CD14-positive monocyte (primary cell): ENCODE results near the gene IL6R. TPM values are rescaled to one million over a fixed set of nuclear protein-coding genes. Genes with fewer than 3 reads are reported as not detected.

Source experiments
- DNase-seq, 3 donors: peaks; one replicate each; pipeline ENCODE4 v3.0.0-alpha.2; 2011 to 2022
- H2AFZ ChIP-seq: 2 replicates; pipeline ENCODE4 v1.6.0; 2012; ENCODE audit warnings: mild to moderate bottlenecking, low read depth, low read length, inconsistent platforms; ENCODE audit not compliant: insufficient read depth, poor library complexity, severe bottlenecking
- H3K27ac ChIP-seq, 2 donors: 1 replicate in 1 of 2; 2 replicates in 1 of 2; pipeline ENCODE4 v1.5.1; 2012 to 2013; ENCODE audit warnings: low read length in 2 of 2, control low read depth in 1 of 2, inconsistent platforms in 1 of 2, low read depth in 1 of 2, mild to moderate bottlenecking in 1 of 2
- H3K27me3 ChIP-seq, 2 donors: one replicate each; pipeline versions ENCODE4 v1.6.0 to v1.6.1; 2011 to 2013; ENCODE audit warnings: low read length in 2 of 2; ENCODE audit not compliant: control insufficient read depth in 2 of 2, insufficient read depth in 2 of 2
- H3K36me3 ChIP-seq, 2 donors: replicated peaks in 1 of 2; 1 replicate in 1 of 2; 2 replicates in 1 of 2; pipeline versions ENCODE4 v1.5.1 to v1.6.1; 2012 to 2013; ENCODE audit warnings: low read length in 2 of 2, control low read depth in 1 of 2, inconsistent platforms in 1 of 2, mild to moderate bottlenecking in 1 of 2; ENCODE audit not compliant: insufficient read depth in 2 of 2, control insufficient read depth in 1 of 2
- H3K4me1 ChIP-seq, 2 donors: 1 replicate in 1 of 2; 2 replicates in 1 of 2; pipeline versions ENCODE4 v1.5.1 to v1.6.1; 2012 to 2013; ENCODE audit warnings: low read length in 2 of 2, control low read depth in 1 of 2, inconsistent platforms in 1 of 2, mild to moderate bottlenecking in 1 of 2, moderate library complexity in 1 of 2; ENCODE audit not compliant: insufficient read depth in 2 of 2, control insufficient read depth in 1 of 2
- H3K4me2 ChIP-seq: replicated peaks from 2 replicates; pipeline ENCODE3; 2012; ENCODE audit warnings: low read length, moderate library complexity, mild to moderate bottlenecking; ENCODE audit not compliant: poor library complexity, severe bottlenecking; ENCODE audit errors: extremely low read depth
- H3K4me3 ChIP-seq, 3 experiments: fragments of 200-600 bp in 1 of 3; sonication (generic) in 1 of 3; replicated peaks in 1 of 3; 1 replicate in 2 of 3; 2 replicates in 1 of 3; pipeline ENCODE4 v1.5.1; 2011 to 2013; ENCODE audit warnings: low read length in 3 of 3, mild to moderate bottlenecking in 3 of 3, control low read depth in 2 of 3, low read depth in 2 of 3, inconsistent platforms in 1 of 3, moderate library complexity in 1 of 3
- H3K79me2 ChIP-seq: 2 replicates; pipeline ENCODE4 v1.6.0; 2012; ENCODE audit warnings: mild to moderate bottlenecking, control low read depth, inconsistent platforms, low read length, moderate library complexity; ENCODE audit not compliant: insufficient read depth
- H3K9ac ChIP-seq: 2 replicates; pipeline ENCODE4 v1.6.0; 2017; ENCODE audit warnings: low read length, mild to moderate bottlenecking; ENCODE audit not compliant: insufficient read depth, poor library complexity, severe bottlenecking
- H3K9me3 ChIP-seq, 2 donors: replicated peaks in 1 of 2; 1 replicate in 1 of 2; 2 replicates in 1 of 2; pipeline versions ENCODE4 v1.5.1 to v1.6.1; 2012 to 2013; ENCODE audit warnings: low read length in 2 of 2, control low read depth in 1 of 2; ENCODE audit not compliant: control insufficient read depth in 1 of 2, insufficient read depth in 1 of 2
- H4K20me1 ChIP-seq: 2 replicates; pipeline ENCODE4 v1.6.0; 2012; ENCODE audit warnings: mild to moderate bottlenecking, low read length, control low read depth, moderate library complexity; ENCODE audit not compliant: insufficient read depth
- H3K27ac Mint-ChIP-seq, 7 donors: one replicate each; pipeline ENCODE4 v1.8.0; 2020; ENCODE audit warnings: mild to moderate bottlenecking in 7 of 7, mixed read lengths in 7 of 7, moderate library complexity in 6 of 7, inconsistent platforms in 2 of 7
- H3K27me3 Mint-ChIP-seq, 3 donors: one replicate each; pipeline ENCODE4 v1.8.0; 2021 to 2022; ENCODE audit warnings: low read depth in 3 of 3, mild to moderate bottlenecking in 3 of 3, mixed read lengths in 3 of 3, moderate library complexity in 3 of 3, inconsistent platforms in 1 of 3
- H3K36me3 Mint-ChIP-seq, 2 donors: one replicate each; pipeline ENCODE4 v1.8.0; 2020; ENCODE audit warnings: mixed read lengths in 2 of 2, inconsistent platforms in 1 of 2, mild to moderate bottlenecking in 1 of 2
- H3K4me1 Mint-ChIP-seq: one replicate; pipeline ENCODE4 v1.8.0; 2020; ENCODE audit warnings: mild to moderate bottlenecking, mixed read lengths
- H3K4me3 Mint-ChIP-seq, 2 donors: one replicate each; pipeline ENCODE4 v1.8.0; 2020; ENCODE audit warnings: mild to moderate bottlenecking in 2 of 2, mixed read lengths in 2 of 2, moderate library complexity in 1 of 2
- H3K9me3 Mint-ChIP-seq, 7 donors: one replicate each; pipeline ENCODE4 v1.8.0; 2020 to 2022; ENCODE audit warnings: mixed read lengths in 7 of 7, mild to moderate bottlenecking in 6 of 7, moderate library complexity in 6 of 7, inconsistent platforms in 2 of 7
- CTCF ChIP-seq: fragments of 200-600 bp; IDR thresholded peaks from one replicate; pipeline ENCODE4 v1.8.0; 2022; ENCODE audit warnings: antibody characterized with exemption, mild to moderate bottlenecking
- WGBS: methylation state at CpG from one replicate; pipeline ENCODE4 v1.1.5; 2013; ENCODE audit warnings: missing lambda C conversion rate; ENCODE audit not compliant: insufficient coverage; 5-methylcytosine and 5-hydroxymethylcytosine counted together
- intact Hi-C, 2 donors: fragments of 100-400 bp; cut with micrococcal nuclease; formaldehyde crosslinking; loops; one replicate each; pipeline versions ENCODE4 v1.15.0 to v1.15.1; 2023
- polyA plus RNA-seq, 3 donors: library from polyadenylated mRNA; depleted of rRNA in 1 of 3; unstranded in 2 of 3; stranded (reverse) in 1 of 3; fragments of 300-500 nt in 2 of 3; fragments of >200 nt in 1 of 3; fragmentation: Illumina TruSeq in 2 of 3; gene quantifications; 1 replicate in 2 of 3; 2 replicates in 1 of 3; pipeline ENCODE4 v1.2.3, GENCODE V29; 2012 to 2021

The IL6R gene
- polyA plus RNA-seq, 3 donors = 56.4 to 81.7 (median 62.1) TPM

GRCh38 chr1:154481053-154481452 is 75.9 kb downstream of the IL6R start:
- Histone ChIP-seq H3K9me3 (no peaks in the 10 kb centered on the region), H3K4me1 (peaks cover 29 to 48% of the 10 kb centered on the region in 2 donors), H3K79me2 (no peaks in the 10 kb centered on the region), H3K27me3 (no peaks in the 10 kb centered on the region), H3K27ac (no peak overlapping the region), H2AFZ (no peak overlapping the region), H4K20me1 (no peaks in the 10 kb centered on the region), H3K9ac (no peak overlapping the region), H3K4me2 (no peak overlapping the region), H3K36me3 (no peaks in the 10 kb centered on the region), H3K4me3 (no peak overlapping the region)
- WGBS = no CpG with 5 or more reads among the region's 1 CpG
- intact Hi-C loops = loop anchor here (2.0 to 10.0 kb wide), 3 partner anchors 66 to 404 kb away; no protein-coding TSS in a partner anchor
- peaks cover 0 to 2% (median 0%) of the 10 kb centered on the region in 3 donors for H3K27me3 Mint-ChIP-seq
- no peak for TF ChIP-seq CTCF
- no peaks in the 10 kb centered on the region for H3K36me3 Mint-ChIP-seq
- peaks cover 0 to 2% (median 0%) of the 10 kb centered on the region in 7 donors for H3K9me3 Mint-ChIP-seq
- H3K4me1 Mint-ChIP-seq = peaks cover 41% of the 10 kb centered on the region
- H3K4me3 Mint-ChIP-seq = no peak overlapping the region
- no peak for DNase-seq
- H3K27ac Mint-ChIP-seq = no peak overlapping the region

GRCh38 chr1:154483941-154484803 is 79.0 kb downstream of the IL6R start:
- H3K27ac Mint-ChIP-seq = no peak overlapping the region
- no peaks in the 10 kb centered on the region for H3K27me3 ChIP-seq
- WGBS = 77% methylated on average over 9 of the region's 14 CpGs
- no peak overlapping the region for H3K4me3 Mint-ChIP-seq
- peaks cover 0 to 2% of the 10 kb centered on the region in 2 donors for H3K36me3 Mint-ChIP-seq
- intact Hi-C loops = loop anchor here (5.0 to 10.0 kb wide), 2 partner anchors 393 to 401 kb away; no protein-coding TSS in a partner anchor
- no peak overlapping the region for H2AFZ ChIP-seq
- H3K36me3 ChIP-seq = no peaks in the 10 kb centered on the region
- no peak overlapping the region for H3K4me2 ChIP-seq
- H3K9me3 ChIP-seq = no peaks in the 10 kb centered on the region
- no peaks in the 10 kb centered on the region for H3K79me2 ChIP-seq
- H3K4me1 Mint-ChIP-seq = peaks cover 40% of the 10 kb centered on the region
- peaks cover 0 to 2% (median 0%) of the 10 kb centered on the region in 7 donors for H3K9me3 Mint-ChIP-seq
- no peak overlapping the region for H3K4me3 ChIP-seq
- no peak for TF ChIP-seq CTCF
- H3K9ac ChIP-seq = no peak overlapping the region
- H3K27ac ChIP-seq = no peak overlapping the region
- no peak for DNase-seq
- peaks cover 34 to 52% of the 10 kb centered on the region in 2 donors for H3K4me1 ChIP-seq
- peaks cover 0 to 2% (median 0%) of the 10 kb centered on the region in 3 donors for H3K27me3 Mint-ChIP-seq
- H4K20me1 ChIP-seq = no peaks in the 10 kb centered on the region
